ENCODE data around the gene THSD7B.
"Not testable (repeated sequence)": the region's sequence is repeated elsewhere in the genome, so short reads cannot be mapped to it uniquely, and the experiment has no call there.

The THSD7B gene

GRCh38 chr2:137287913-137288639 is 522.7 kb downstream of the THSD7B start:
- no peak overlapping the region for H3K27ac ChIP-seq (ENCODE audit: insufficient read depth, low read length, poor library complexity, severe bottlenecking)
- no peaks in the 10 kb centered on the region for H3K27me3 ChIP-seq (replicated peaks; ENCODE audit: control insufficient read depth, insufficient read depth, low read length, poor library complexity, severe bottlenecking)
- no peak overlapping the region for H3K4me3 ChIP-seq (ENCODE audit: insufficient read depth, low read depth, low read length, poor library complexity, severe bottlenecking)
- H3K4me1 ChIP-seq (ENCODE audit: control insufficient read depth, insufficient read depth, low read length, poor library complexity, severe bottlenecking) = no peaks in the 10 kb centered on the region
- no peaks in the 10 kb centered on the region for H3K9me3 ChIP-seq (ENCODE audit: control insufficient read depth, low read length)
- no peak for DNase-seq
- no peaks in the 10 kb centered on the region for H3K36me3 ChIP-seq (ENCODE audit: control insufficient read depth, insufficient read depth, low read length)

GRCh38 chr2:137291836-137292570 is 526.7 kb downstream of the THSD7B start:
- H3K4me1 ChIP-seq (ENCODE audit: control insufficient read depth, insufficient read depth, low read length, poor library complexity, severe bottlenecking) = no peaks in the 10 kb centered on the region
- no peaks in the 10 kb centered on the region for H3K36me3 ChIP-seq (ENCODE audit: control insufficient read depth, insufficient read depth, low read length)
- no peaks in the 10 kb centered on the region for H3K27me3 ChIP-seq (replicated peaks; ENCODE audit: control insufficient read depth, insufficient read depth, low read length, poor library complexity, severe bottlenecking)
- H3K9me3 ChIP-seq (ENCODE audit: control insufficient read depth, low read length) = no peaks in the 10 kb centered on the region
- H3K27ac ChIP-seq (ENCODE audit: insufficient read depth, low read length, poor library complexity, severe bottlenecking) = no peak overlapping the region
- DNase-seq = no peak
- no peak overlapping the region for H3K4me3 ChIP-seq (ENCODE audit: insufficient read depth, low read depth, low read length, poor library complexity, severe bottlenecking)

GRCh38 chr2:137298377-137298776 is 533.0 kb downstream of the THSD7B start:
- Histone ChIP-seq H3K4me3 (ENCODE audit: insufficient read depth, low read depth, low read length, poor library complexity, severe bottlenecking) (no peak overlapping the region), H3K36me3 (ENCODE audit: control insufficient read depth, insufficient read depth, low read length) (no peaks in the 10 kb centered on the region), H3K27me3 (replicated peaks; ENCODE audit: control insufficient read depth, insufficient read depth, low read length, poor library complexity, severe bottlenecking) (no peaks in the 10 kb centered on the region), H3K4me1 (ENCODE audit: control insufficient read depth, insufficient read depth, low read length, poor library complexity, severe bottlenecking) (no peaks in the 10 kb centered on the region), H3K27ac (ENCODE audit: insufficient read depth, low read length, poor library complexity, severe bottlenecking) (no peak overlapping the region), H3K9me3 (ENCODE audit: control insufficient read depth, low read length) (no peaks in the 10 kb centered on the region)
- no peak for DNase-seq

- Histone ChIP-seq H3K4me3 (ENCODE audit: insufficient read depth, low read depth, low read length, poor library complexity, severe bottlenecking) (no peak overlapping the region), H3K9me3 (ENCODE audit: control insufficient read depth, low read length) (no peaks in the 10 kb centered on the region), H3K4me1 (ENCODE audit: control insufficient read depth, insufficient read depth, low read length, poor library complexity, severe bottlenecking) (no peaks in the 10 kb centered on the region), H3K27ac (ENCODE audit: insufficient read depth, low read length, poor library complexity, severe bottlenecking) (no peak overlapping the region), H3K36me3 (ENCODE audit: control insufficient read depth, insufficient read depth, low read length) (no peaks in the 10 kb centered on the region), H3K27me3 (replicated peaks; ENCODE audit: control insufficient read depth, insufficient read depth, low read length, poor library complexity, severe bottlenecking) (no peaks in the 10 kb centered on the region)
- no peak for DNase-seq
Measured at GRCh38 chr2:137300987-137301386, 535.6 kb downstream of the THSD7B start.

- Histone ChIP-seq H3K9me3 (ENCODE audit: control insufficient read depth, low read length) (no peaks in the 10 kb centered on the region), H3K36me3 (ENCODE audit: control insufficient read depth, insufficient read depth, low read length) (no peaks in the 10 kb centered on the region)
- DNase-seq = no peak
Measured at GRCh38 chr2:137302957-137303356, 537.6 kb downstream of the THSD7B start.

GRCh38 chr2:137316075-137316474 is 550.7 kb downstream of the THSD7B start:
- no peaks in the 10 kb centered on the region for H3K36me3 ChIP-seq (ENCODE audit: control insufficient read depth, insufficient read depth, low read length)
- H3K27ac ChIP-seq (ENCODE audit: insufficient read depth, low read length, poor library complexity, severe bottlenecking) = no peak overlapping the region
- no peak overlapping the region for H3K4me3 ChIP-seq (ENCODE audit: insufficient read depth, low read depth, low read length, poor library complexity, severe bottlenecking)
- DNase-seq = no peak
- no peaks in the 10 kb centered on the region for H3K9me3 ChIP-seq (ENCODE audit: control insufficient read depth, low read length)
- H3K27me3 ChIP-seq (replicated peaks; ENCODE audit: control insufficient read depth, insufficient read depth, low read length, poor library complexity, severe bottlenecking) = no peaks in the 10 kb centered on the region
- H3K4me1 ChIP-seq (ENCODE audit: control insufficient read depth, insufficient read depth, low read length, poor library complexity, severe bottlenecking) = no peaks in the 10 kb centered on the region

More at GRCh38 chr2:137302957-137303356, 537.6 kb downstream of the THSD7B start:
- no peak overlapping the region for H3K27ac ChIP-seq (ENCODE audit: insufficient read depth, low read length, poor library complexity, severe bottlenecking)
- no peaks in the 10 kb centered on the region for H3K4me1 ChIP-seq (ENCODE audit: control insufficient read depth, insufficient read depth, low read length, poor library complexity, severe bottlenecking)
- no peak overlapping the region for H3K4me3 ChIP-seq (ENCODE audit: insufficient read depth, low read depth, low read length, poor library complexity, severe bottlenecking)
- H3K27me3 ChIP-seq (replicated peaks; ENCODE audit: control insufficient read depth, insufficient read depth, low read length, poor library complexity, severe bottlenecking) = no peaks in the 10 kb centered on the region

- no peak overlapping the region for H3K27ac ChIP-seq (ENCODE audit: insufficient read depth, low read length, poor library complexity, severe bottlenecking)
- no peaks in the 10 kb centered on the region for H3K36me3 ChIP-seq (ENCODE audit: control insufficient read depth, insufficient read depth, low read length)
- H3K4me1 ChIP-seq (ENCODE audit: control insufficient read depth, insufficient read depth, low read length, poor library complexity, severe bottlenecking) = no peaks in the 10 kb centered on the region
- no peaks in the 10 kb centered on the region for H3K9me3 ChIP-seq (ENCODE audit: control insufficient read depth, low read length)
- H3K27me3 ChIP-seq (replicated peaks; ENCODE audit: control insufficient read depth, insufficient read depth, low read length, poor library complexity, severe bottlenecking) = no peaks in the 10 kb centered on the region
- DNase-seq = no peak
- H3K4me3 ChIP-seq (ENCODE audit: insufficient read depth, low read depth, low read length, poor library complexity, severe bottlenecking) = no peak overlapping the region
Measured at GRCh38 chr2:137321566-137321965, 556.2 kb downstream of the THSD7B start.

GRCh38 chr2:137331562-137331961 is 566.2 kb downstream of the THSD7B start:
- not testable (repeated sequence) for H3K4me3 ChIP-seq (ENCODE audit: insufficient read depth, low read depth, low read length, poor library complexity, severe bottlenecking); H3K36me3 ChIP-seq (ENCODE audit: control insufficient read depth, insufficient read depth, low read length); H3K27me3 ChIP-seq (replicated peaks; ENCODE audit: control insufficient read depth, insufficient read depth, low read length, poor library complexity, severe bottlenecking); H3K27ac ChIP-seq (ENCODE audit: insufficient read depth, low read length, poor library complexity, severe bottlenecking); H3K9me3 ChIP-seq (ENCODE audit: control insufficient read depth, low read length); DNase-seq; H3K4me1 ChIP-seq (ENCODE audit: control insufficient read depth, insufficient read depth, low read length, poor library complexity, severe bottlenecking)

GRCh38 chr2:137333386-137334165 is 568.2 kb downstream of the THSD7B start:
- Histone ChIP-seq H3K4me1 (ENCODE audit: control insufficient read depth, insufficient read depth, low read length, poor library complexity, severe bottlenecking) (no peaks in the 10 kb centered on the region), H3K27ac (ENCODE audit: insufficient read depth, low read length, poor library complexity, severe bottlenecking) (no peak overlapping the region), H3K4me3 (ENCODE audit: insufficient read depth, low read depth, low read length, poor library complexity, severe bottlenecking) (no peak overlapping the region), H3K9me3 (ENCODE audit: control insufficient read depth, low read length) (no peaks in the 10 kb centered on the region), H3K27me3 (replicated peaks; ENCODE audit: control insufficient read depth, insufficient read depth, low read length, poor library complexity, severe bottlenecking) (no peaks in the 10 kb centered on the region), H3K36me3 (ENCODE audit: control insufficient read depth, insufficient read depth, low read length) (no peaks in the 10 kb centered on the region)
- DNase-seq = no peak

- no peak for DNase-seq
- Histone ChIP-seq H3K9me3 (ENCODE audit: control insufficient read depth, low read length) (no peaks in the 10 kb centered on the region), H3K27me3 (replicated peaks; ENCODE audit: control insufficient read depth, insufficient read depth, low read length, poor library complexity, severe bottlenecking) (no peaks in the 10 kb centered on the region), H3K4me3 (ENCODE audit: insufficient read depth, low read depth, low read length, poor library complexity, severe bottlenecking) (no peak overlapping the region), H3K27ac (ENCODE audit: insufficient read depth, low read length, poor library complexity, severe bottlenecking) (no peak overlapping the region), H3K4me1 (ENCODE audit: control insufficient read depth, insufficient read depth, low read length, poor library complexity, severe bottlenecking) (no peaks in the 10 kb centered on the region), H3K36me3 (ENCODE audit: control insufficient read depth, insufficient read depth, low read length) (no peaks in the 10 kb centered on the region)
Measured at GRCh38 chr2:137336067-137336466, 570.7 kb downstream of the THSD7B start.
